Limb (tissue), 2 donors: ENCODE data around the gene SRBD1.
A peak's percentile ranks its signal among the peaks of the same experiment; 100 is the strongest.

Experiments
- DNase-seq, 2 donors: peaks; one replicate each; pipeline ENCODE4 v3.0.0-alpha.2; 2016; ENCODE audit errors: extremely low spot score in 2 of 2

Gene SRBD1

DNA sequence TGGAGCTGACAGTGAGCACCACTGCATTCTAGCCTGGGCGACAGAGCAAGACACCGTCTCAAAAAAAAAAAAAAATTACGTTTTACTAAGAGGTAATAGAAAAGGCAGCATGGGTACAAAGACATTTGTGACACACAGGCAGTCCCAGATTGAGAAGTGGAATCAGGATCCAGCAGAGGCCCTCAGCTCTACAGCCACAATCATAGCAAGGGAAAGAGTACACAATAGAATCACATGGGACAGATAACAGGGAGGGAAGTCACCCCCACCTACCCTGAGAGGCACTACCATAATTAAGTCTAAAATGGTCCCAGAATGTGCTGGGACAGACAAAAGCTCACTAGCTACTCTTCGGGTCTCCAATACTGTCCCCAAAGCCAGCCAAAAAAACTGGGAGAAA is 12.5 kb downstream of the SRBD1 start:
- DNase-seq, result no peak

DNA sequence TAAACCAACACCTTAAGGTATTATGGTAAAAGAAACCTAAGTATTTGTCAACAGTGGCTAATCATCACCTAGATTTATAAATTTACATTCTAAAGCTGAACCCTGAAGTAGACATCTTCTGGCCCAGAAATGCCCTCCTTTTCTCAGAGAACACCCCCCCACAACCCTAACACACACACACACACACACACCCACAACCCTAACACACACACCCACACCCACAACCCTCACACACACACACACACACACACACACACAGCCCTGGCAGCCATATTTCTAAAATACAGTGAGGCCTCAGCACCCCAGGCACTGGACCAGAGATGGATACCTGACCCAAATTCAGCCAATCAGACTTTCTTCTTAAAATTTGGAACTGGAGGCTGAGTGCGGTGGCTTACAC is 14.3 kb downstream of the SRBD1 start:
- DNase-seq, result no peak

GRCh38 chr2:45595721-45596435 is 15.2 kb downstream of the SRBD1 start:
- DNase-seq, result no peak

GRCh38 chr2:45591073-45591472 is 20.0 kb downstream of the SRBD1 start:
- no peak for DNase-seq

DNA sequence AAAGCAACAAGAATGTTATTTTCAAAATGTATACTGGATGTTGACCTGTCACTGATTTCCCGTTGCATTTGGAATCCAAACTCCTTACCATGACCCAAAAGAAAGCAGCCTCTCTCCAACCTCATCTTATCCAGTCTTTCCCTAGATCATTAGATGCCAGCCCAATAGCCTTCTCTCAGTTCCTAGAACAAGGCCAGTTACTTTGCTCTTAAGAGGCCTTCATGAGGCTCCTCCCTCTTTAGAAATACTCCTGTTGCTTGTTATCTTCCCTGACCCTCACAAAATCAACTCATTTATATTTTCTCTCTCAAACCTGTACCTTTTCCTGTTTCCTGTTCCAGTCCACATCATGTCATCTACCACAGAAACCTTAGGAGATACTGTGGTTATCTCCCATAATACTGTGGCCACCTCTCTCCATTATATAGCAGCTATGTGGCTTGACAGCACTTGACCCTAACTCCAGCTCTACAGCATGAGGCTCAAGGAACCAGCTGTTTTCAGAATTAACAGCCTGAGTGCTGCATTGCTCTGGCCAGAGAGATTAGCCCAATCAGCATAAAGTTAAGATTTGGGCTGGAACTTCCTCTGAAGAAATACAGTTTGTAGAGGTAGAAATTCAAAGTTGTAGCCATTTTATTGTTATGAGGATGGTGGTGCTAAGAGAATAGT is 22.8 kb downstream of the SRBD1 start:
- DNase-seq, result no peak

DNA sequence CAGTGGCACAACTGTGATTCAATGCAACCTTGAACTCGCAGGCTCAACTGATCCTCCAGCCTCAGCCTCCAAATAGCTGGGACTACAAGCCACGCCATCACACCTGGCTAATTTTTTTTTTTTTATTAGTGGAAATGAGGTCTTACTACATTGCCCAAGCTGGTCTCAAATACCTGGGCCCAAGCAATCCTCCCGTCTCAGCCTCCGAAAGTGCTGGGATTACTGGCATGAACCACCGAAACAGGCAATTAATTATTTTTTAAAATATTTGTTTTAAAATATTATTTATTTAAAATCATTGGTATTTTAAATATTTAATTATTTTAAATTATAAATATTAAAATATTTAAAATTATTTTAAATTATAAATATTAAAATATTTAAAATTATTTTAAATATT is 24.5 kb downstream of the SRBD1 start:
- DNase-seq, result no peak

DNA sequence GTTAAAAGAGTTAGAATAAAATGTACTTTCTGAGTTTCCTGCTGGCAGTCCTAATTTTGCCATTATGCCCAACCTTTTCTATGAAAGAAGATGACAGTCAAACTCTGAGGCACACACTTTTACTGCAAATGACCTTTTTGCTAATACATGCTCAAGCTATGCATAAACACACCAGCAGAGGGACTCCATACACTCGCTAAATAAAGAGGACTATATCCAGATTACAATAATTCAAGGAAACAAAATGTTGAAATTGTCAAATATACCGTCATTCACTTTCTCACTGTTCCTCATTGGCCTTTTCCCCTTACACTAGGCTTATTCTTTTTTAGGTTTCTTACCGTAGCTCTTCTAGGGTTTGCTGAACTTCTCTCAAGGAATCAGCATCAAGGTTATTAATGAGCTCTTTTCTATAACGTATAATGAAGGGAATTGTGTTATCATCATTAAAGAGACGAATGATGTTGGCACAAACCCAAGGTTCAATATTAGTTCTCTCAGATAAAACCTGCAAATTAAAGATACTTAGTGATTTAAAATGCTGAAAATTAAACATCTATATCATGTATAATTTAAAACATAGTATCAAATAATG is 25.7 kb downstream of the SRBD1 start:
- peak in 1 of 2 donors; percentile 43 for DNase-seq

- DNase-seq, result no peak
Observed at GRCh38 chr2:45583977-45584376, 27.1 kb downstream of the SRBD1 start.

DNA sequence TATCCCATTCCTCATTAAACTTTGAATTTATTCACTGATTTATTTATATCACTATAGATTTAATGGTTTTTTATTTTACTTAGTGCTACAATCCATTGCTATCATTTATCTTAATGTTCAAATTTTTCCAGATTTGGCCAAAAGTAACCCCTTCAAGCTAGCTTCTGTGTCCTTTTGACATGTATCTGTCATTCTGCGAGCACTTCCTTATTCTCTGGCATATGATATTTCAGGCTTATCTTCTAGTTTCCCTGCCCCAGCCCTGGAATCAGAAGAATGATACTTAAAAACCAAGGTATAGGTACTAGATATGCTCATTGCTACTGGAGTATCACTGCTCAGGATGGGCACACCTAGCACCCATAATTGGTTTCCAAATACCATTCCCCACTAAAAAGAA is 28.5 kb downstream of the SRBD1 start:
- DNase-seq, result no peak

- DNase-seq, result no peak
Observed at GRCh38 chr2:45578056-45578843, 32.8 kb downstream of the SRBD1 start.

- DNase-seq, result no peak
Observed at GRCh38 chr2:45577441-45577840, 33.6 kb downstream of the SRBD1 start.

- no peak for DNase-seq
Observed at GRCh38 chr2:45575881-45576280, 35.2 kb downstream of the SRBD1 start.

DNA sequence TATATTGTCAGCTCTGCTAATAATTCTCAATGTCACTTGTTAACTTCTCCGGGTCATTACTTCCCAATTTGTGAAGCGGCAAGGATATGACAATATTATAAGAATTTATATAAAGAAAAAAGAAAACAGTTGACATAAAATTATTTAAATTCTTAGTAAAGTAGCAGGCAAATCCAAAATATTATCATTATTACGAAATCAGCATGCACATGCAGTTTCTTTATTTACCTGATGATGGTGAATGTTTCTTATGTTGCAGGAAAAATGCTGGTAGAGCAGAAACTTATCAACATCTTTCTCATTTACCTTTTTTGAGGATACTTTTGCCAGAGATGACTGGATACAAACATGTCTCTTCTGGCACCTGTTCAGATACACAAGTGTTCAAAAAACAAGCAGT is 38.1 kb downstream of the SRBD1 start:
- DNase-seq, result no peak

- no peak for DNase-seq
Observed at GRCh38 chr2:45571940-45572339, 39.1 kb downstream of the SRBD1 start.

DNA sequence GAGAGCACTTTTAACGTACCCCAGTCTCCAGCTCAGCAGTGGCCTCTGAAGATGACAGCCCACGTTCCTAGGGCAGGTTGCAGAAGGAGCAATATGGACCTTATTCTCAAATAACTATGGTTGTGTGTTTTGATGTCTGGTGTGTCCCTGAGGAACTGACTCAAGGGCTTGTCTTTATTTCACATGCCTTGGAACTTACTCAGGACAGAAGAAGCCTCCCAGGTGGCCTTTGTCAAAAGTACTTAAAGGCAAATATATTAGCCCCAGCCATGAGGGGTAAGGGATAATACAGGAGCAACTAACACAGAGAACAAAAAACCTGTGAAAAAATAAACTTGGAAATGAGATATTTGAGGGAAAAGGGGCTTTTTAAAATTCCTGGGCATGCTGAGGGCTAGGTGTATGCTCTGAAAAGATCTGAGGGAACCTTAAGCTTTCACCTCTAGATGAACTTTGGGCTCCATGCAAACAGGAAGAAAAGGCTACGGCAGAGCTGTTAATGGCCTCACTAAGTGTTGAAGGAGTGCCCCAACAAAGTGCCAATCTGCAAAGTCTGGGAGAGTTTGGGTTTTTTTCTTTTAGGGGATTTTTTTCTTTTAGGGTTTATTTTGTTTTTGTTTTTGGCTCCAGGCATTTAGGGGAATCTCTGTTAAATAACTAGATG is 40.3 kb downstream of the SRBD1 start:
- DNase-seq, result no peak

DNA sequence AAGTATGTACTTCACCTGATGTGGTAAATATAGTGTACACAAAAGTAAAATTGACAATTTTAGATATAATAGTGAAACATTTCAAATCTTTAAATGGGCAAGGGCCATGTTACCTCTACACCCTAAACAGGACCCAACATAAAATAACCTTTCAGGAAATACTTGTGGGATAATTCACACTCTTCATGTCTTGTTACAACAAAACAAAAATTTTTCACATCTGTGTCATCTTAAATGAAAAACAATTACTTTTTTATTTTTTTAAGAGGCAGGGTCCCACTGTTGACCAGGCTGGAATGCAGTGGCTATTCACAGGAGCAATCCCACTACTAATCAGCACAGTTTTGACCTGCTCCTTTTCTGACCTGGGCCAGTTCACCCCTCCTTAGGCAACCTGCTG is 42.1 kb downstream of the SRBD1 start:
- no peak for DNase-seq

- DNase-seq, result no peak
Observed at GRCh38 chr2:45567974-45568789, 42.9 kb downstream of the SRBD1 start.

- no peak for DNase-seq
Observed at GRCh38 chr2:45567288-45567963, 43.6 kb downstream of the SRBD1 start.

- DNase-seq, result no peak
Observed at GRCh38 chr2:45559436-45559835, 51.6 kb downstream of the SRBD1 start.

GRCh38 chr2:45554742-45555140 is 56.3 kb downstream of the SRBD1 start:
- no peak for DNase-seq
